ENCODE data around the gene GNAZ.

DNA sequence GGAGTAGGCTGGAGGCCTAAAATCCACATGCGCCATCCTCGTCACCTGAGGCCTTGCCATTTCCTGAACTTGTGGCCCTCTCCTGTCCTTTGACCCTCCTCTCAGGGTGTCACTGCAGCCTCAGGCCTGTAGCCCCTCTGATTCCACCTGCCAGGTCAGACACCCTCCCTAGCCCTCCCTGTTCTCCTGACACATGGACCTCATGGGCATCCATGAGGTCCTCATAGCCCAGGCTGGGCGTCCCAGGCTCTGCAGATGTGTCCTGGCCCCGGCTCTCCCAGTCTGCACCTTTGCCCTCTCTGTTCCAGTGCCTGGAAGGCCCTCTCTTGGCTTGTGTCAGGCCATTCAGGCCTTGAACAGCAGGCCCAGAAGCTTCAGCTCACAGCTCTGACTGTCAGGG, 90.7 kb downstream of the GNAZ start:
- TF ChIP-seq, protein P1, sequence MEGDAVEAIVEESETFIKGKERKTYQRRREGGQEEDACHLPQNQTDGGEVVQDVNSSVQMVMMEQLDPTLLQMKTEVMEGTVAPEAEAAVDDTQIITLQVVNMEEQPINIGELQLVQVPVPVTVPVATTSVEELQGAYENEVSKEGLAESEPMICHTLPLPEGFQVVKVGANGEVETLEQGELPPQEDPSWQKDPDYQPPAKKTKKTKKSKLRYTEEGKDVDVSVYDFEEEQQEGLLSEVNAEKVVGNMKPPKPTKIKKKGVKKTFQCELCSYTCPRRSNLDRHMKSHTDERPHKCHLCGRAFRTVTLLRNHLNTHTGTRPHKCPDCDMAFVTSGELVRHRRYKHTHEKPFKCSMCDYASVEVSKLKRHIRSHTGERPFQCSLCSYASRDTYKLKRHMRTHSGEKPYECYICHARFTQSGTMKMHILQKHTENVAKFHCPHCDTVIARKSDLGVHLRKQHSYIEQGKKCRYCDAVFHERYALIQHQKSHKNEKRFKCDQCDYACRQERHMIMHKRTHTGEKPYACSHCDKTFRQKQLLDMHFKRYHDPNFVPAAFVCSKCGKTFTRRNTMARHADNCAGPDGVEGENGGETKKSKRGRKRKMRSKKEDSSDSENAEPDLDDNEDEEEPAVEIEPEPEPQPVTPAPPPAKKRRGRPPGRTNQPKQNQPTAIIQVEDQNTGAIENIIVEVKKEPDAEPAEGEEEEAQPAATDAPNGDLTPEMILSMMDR (IDR thresholded peaks at IDR 0.05; ENCODE audit: poor library complexity, severe bottlenecking): no peak
- TF ChIP-seq, protein P2, sequence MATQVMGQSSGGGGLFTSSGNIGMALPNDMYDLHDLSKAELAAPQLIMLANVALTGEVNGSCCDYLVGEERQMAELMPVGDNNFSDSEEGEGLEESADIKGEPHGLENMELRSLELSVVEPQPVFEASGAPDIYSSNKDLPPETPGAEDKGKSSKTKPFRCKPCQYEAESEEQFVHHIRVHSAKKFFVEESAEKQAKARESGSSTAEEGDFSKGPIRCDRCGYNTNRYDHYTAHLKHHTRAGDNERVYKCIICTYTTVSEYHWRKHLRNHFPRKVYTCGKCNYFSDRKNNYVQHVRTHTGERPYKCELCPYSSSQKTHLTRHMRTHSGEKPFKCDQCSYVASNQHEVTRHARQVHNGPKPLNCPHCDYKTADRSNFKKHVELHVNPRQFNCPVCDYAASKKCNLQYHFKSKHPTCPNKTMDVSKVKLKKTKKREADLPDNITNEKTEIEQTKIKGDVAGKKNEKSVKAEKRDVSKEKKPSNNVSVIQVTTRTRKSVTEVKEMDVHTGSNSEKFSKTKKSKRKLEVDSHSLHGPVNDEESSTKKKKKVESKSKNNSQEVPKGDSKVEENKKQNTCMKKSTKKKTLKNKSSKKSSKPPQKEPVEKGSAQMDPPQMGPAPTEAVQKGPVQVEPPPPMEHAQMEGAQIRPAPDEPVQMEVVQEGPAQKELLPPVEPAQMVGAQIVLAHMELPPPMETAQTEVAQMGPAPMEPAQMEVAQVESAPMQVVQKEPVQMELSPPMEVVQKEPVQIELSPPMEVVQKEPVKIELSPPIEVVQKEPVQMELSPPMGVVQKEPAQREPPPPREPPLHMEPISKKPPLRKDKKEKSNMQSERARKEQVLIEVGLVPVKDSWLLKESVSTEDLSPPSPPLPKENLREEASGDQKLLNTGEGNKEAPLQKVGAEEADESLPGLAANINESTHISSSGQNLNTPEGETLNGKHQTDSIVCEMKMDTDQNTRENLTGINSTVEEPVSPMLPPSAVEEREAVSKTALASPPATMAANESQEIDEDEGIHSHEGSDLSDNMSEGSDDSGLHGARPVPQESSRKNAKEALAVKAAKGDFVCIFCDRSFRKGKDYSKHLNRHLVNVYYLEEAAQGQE (IDR thresholded peaks at IDR 0.05; ENCODE audit: borderline replicate concordance): no peak
- no peak for TF ChIP-seq EP300 (conservative IDR thresholded peaks at IDR 0.05; ENCODE audit: poor library complexity, severe bottlenecking)
- TF ChIP-seq RAD21 (conservative IDR thresholded peaks at IDR 0.05): no peak
- no peak for TF ChIP-seq TAF1 (IDR thresholded peaks at IDR 0.05; ENCODE audit: low read depth)
